Thoracic aorta (tissue), 2 donors: ENCODE results near the gene NADSYN1. TPM values are rescaled to one million over a fixed set of nuclear protein-coding genes. Genes with fewer than 3 reads are reported as not detected.

ENCODE experiments used
- ATAC-seq: fragments of 150-250 bp; one replicate; pipeline ENCODE4 v1.8.0; 2017; ENCODE audit warnings: low read depth; ENCODE audit not compliant: insufficient number of reproducible peaks, low FRiP score
- DNase-seq: peaks from one replicate; pipeline ENCODE4 v3.0.0-alpha.2; 2020; ENCODE audit warnings: low spot score
- H3K27ac ChIP-seq, 2 donors: fragments of 200-600 bp; sonication (generic); 1 replicate in 1 of 2; 2 replicates in 1 of 2; pipeline ENCODE4 v1.5.1; 2016; ENCODE audit warnings: mild to moderate bottlenecking in 2 of 2, moderate library complexity in 2 of 2
- H3K27me3 ChIP-seq: fragments of 200-600 bp; sonication (generic); replicated peaks from 2 replicates; pipeline ENCODE4 v1.6.0; 2016; ENCODE audit warnings: mild to moderate bottlenecking; ENCODE audit not compliant: insufficient read depth
- H3K36me3 ChIP-seq: fragments of 200-600 bp; sonication (generic); one replicate; pipeline ENCODE4 v1.5.1; 2016
- H3K4me1 ChIP-seq, 2 donors: fragments of 200-600 bp; sonication (generic); 1 replicate in 1 of 2; 2 replicates in 1 of 2; pipeline versions ENCODE4 v1.5.1 to v1.6.0; 2016; ENCODE audit warnings: low read depth in 2 of 2, mild to moderate bottlenecking in 1 of 2; ENCODE audit not compliant: control insufficient read depth in 1 of 2
- H3K4me3 ChIP-seq: fragments of 200-600 bp; sonication (generic); 2 replicates; pipeline ENCODE4 v1.5.1; 2016; ENCODE audit warnings: mild to moderate bottlenecking
- H3K9me3 ChIP-seq: fragments of 200-600 bp; sonication (generic); 2 replicates; pipeline ENCODE4 v1.5.1; 2016
- CTCF ChIP-seq: fragments of 200-600 bp; sonication (generic); IDR thresholded peaks from one replicate; pipeline ENCODE4 v1.5.1; 2019; ENCODE audit warnings: antibody characterized with exemption
- total RNA-seq, 2 donors: library from RNA; depleted of rRNA; stranded (reverse); fragments of >200 nt; gene quantifications; one replicate each; pipeline versions ENCODE4 v1.1.0 to v1.2.3, GENCODE V29; 2016

The NADSYN1 gene
- total RNA-seq, 2 donors from 2014 or later = 68.0 to 112 TPM

DNA sequence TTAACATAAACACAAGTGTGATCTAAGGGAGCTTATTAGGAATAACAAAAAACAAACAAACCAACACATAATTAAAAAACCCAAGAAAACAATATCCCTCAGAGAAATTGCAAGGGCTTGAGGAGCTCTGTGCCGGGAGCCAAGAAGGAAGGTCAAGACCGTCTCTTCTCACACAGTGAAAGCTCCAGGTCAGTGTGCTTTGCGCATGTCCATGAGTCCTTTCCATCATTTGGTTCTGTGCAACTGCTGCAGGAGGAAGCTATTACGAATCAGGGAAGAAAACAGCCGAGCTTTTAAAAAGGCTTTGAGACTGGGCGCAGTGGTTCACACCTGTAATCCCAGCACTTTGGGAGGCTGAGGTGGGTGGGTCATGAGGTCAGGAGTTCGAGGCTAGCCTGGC lies 89.4 kb downstream of the NADSYN1 start:
- Histone ChIP-seq H3K27me3 (no peaks in the 10 kb centered on the region), H3K36me3 (no peaks in the 10 kb centered on the region), H3K9me3 (no peaks in the 10 kb centered on the region), H3K4me1 (no peaks in the 10 kb centered on the region), H3K27ac (no peak overlapping the region), H3K4me3 (no peak overlapping the region)
- TF ChIP-seq CTCF = no peak
- no peak for DNase-seq
- ATAC-seq = no peak

DNA sequence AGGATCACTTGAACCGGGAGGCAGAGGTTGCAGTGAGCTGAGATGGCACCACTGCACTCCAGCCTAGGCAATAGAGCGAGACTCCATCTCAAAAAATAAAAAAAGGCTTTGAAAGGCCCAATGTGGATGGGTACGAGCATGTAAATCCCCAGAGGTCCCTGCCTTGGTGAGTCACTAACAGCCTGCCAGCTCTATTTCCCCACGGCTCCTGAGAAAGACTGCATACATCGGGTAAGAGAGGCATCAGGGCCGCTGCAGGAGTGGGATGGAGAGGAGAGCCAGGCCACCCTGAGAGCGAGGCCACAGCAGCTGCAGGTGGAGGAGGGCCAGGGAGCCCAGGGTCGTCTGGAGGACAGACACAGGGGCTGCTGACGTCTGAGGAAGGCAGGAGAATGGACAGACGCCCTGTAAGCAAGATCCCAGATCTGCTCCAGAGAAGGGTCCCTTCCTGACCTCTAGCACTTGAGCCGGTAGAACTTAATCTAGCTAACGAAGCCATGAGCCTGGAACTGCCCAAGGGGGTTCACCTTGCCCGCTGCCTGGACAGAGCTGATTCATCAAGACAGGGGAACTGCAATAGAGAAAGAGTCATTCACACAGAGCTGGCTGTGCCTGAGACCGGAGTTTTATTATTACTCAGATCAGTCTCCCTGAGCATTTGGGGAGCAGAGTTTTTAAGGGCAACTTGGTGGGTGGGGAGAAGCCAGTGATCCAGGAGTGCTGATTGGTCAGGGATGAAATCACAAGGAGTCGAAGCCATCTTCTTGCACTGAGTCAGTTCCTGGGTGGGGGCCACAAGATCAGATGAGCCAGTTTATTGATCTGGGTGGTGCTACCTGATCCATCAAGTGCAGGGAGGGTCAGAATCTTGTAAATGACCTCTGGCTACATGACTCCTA lies 90.1 kb downstream of the NADSYN1 start:
- Histone ChIP-seq H3K27me3 (no peaks in the 10 kb centered on the region), H3K27ac (no peak overlapping the region), H3K4me3 (no peak overlapping the region), H3K36me3 (no peaks in the 10 kb centered on the region), H3K9me3 (no peaks in the 10 kb centered on the region), H3K4me1 (no peaks in the 10 kb centered on the region)
- DNase-seq = no peak
- ATAC-seq = no peak
- no peak for TF ChIP-seq CTCF

DNA sequence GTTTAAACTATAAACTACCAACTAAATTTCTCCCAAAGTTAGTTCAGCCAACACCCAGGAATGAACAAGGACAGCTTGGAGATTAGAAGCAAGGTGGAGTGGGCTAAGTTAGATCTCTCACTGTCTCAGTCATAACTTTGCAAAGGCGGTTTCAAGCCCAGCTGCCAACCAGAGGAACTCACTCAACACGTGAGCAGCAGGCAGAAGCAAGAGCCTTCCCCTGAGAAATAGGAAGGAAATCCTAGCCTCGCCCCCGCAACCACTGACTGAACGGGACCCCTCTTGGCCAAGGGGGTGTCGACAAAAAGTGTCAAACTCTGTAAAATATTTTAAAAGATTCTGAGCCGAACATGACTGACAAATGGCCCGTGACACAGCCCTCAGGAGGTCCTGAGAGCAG lies 90.9 kb downstream of the NADSYN1 start:
- no peak overlapping the region for H3K4me3 ChIP-seq
- no peaks in the 10 kb centered on the region for H3K27me3 ChIP-seq
- DNase-seq (no peak), ATAC-seq (no peak)
- H3K9me3 ChIP-seq = no peaks in the 10 kb centered on the region
- no peaks in the 10 kb centered on the region for H3K36me3 ChIP-seq
- no peak for TF ChIP-seq CTCF
- H3K27ac ChIP-seq = no peak overlapping the region
- H3K4me1 ChIP-seq = no peaks in the 10 kb centered on the region

DNA sequence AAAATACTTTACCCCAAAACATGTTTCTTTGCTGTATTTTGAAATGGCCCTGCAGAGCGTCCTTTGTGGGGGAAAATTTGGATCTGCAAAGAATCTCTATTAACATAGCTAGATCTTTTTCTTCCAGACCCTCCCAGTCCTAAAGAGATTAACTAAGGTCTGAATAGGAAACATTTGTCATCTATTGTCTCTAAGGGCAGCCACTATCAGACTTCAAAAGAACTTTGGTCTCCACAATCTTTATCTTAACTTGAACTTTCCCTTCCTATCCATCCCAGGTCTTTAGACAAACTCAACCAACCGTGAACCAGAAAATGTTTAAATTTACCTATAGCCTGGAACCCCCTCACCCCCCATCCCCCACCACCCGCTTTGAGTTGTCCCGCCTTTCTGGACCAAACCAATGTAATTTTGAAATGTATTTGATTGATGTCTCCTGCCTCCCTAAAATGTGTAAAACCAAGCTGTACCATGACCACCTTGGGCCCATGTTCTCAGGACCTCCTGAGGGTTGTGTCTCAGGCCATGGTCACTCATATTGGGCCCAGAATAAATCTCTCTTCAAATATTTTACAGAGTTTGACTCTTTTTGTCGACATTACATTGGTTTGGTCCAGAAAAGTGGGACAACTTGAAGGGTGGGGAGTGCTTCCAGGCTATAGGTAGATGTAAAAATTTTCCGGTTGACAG lies 91.7 kb downstream of the NADSYN1 start:
- no peaks in the 10 kb centered on the region for H3K36me3 ChIP-seq
- no peaks in the 10 kb centered on the region for H3K27me3 ChIP-seq
- ATAC-seq = no peak
- DNase-seq = no peak
- TF ChIP-seq CTCF = no peak
- no peak overlapping the region for H3K27ac ChIP-seq
- no peak overlapping the region for H3K4me3 ChIP-seq
- H3K4me1 ChIP-seq = no peaks in the 10 kb centered on the region
- no peaks in the 10 kb centered on the region for H3K9me3 ChIP-seq

- DNase-seq = no peak
- Histone ChIP-seq H3K27me3 (no peaks in the 10 kb centered on the region), H3K4me3 (no peak overlapping the region), H3K9me3 (no peaks in the 10 kb centered on the region), H3K36me3 (no peaks in the 10 kb centered on the region), H3K4me1 (no peaks in the 10 kb centered on the region), H3K27ac (no peak overlapping the region)
- no peak for ATAC-seq
- no peak for TF ChIP-seq CTCF
Measured at GRCh38 chr11:71545405-71545966, 92.5 kb downstream of the NADSYN1 start.
